ENCODE results near the gene CD58. TPM values are rescaled to one million over a fixed set of nuclear protein-coding genes. Genes with fewer than 3 reads are reported as not detected.

Gene CD58
- total and polyA plus RNA-seq, 2 of the 4 experiments (the other 2 are of a cell fraction): 5.4 to 5.7 TPM

DNA sequence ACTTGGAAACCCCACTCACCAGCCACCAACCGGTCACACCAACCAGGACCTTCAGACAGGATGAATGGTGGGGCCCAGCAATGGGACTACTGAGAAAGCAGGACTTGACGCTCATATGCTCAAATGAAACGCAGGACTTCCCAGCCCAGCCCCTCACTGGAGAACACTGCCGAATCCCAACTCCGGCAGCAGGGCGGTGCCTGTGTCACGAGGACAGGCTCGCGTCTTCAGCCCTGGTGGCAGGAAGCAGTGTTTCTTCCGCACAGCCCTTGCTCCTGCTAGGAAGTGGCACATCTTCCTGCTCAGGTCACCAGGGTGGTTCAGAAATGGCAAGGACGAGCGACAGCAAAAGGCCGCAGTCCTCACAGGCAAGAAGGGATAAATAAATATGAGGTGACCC lies 38.9 kb downstream of the CD58 start:
- H2BK20ac ChIP-seq (ENCODE audit: low read depth, low read length): no peak overlapping the region

More for the DNA sequence above, 38.9 kb downstream of the CD58 start:
- Histone ChIP-seq H2AK9ac (replicated peaks; ENCODE audit: low read depth, low read length, poor library complexity) (no peak overlapping the region), H3K56ac (ENCODE audit: extremely low read depth, insufficient read depth, low read length) (no peak overlapping the region), H3K4me1 (ENCODE audit: control insufficient read depth, insufficient read depth, low read length) (no peaks in the 10 kb centered on the region), H3K4ac (ENCODE audit: low read depth, low read length) (no peak overlapping the region), H3K9me1 (ENCODE audit: insufficient read depth, low read length) (no peaks in the 10 kb centered on the region), H4K5ac (ENCODE audit: low read depth, low read length) (no peak overlapping the region), H2BK120ac (ENCODE audit: low read depth, low read length) (no peak overlapping the region), H2BK15ac (ENCODE audit: low read depth, low read length) (no peak overlapping the region), H3K9me3 (ENCODE audit: control insufficient read depth, insufficient read depth, low read length) (no peaks in the 10 kb centered on the region), H3K23ac (ENCODE audit: low read depth, low read length) (no peak overlapping the region), H2AK5ac (ENCODE audit: low read depth, low read length) (no peak overlapping the region), H3K4me2 (ENCODE audit: low read depth, low read length) (no peak overlapping the region), H4K91ac (ENCODE audit: insufficient read depth, low read depth, low read length) (no peak overlapping the region), H4K8ac (ENCODE audit: low read depth in 2 of 2, low read length in 2 of 2) (no peak overlapping the region), H3K79me1 (ENCODE audit: low read depth in 1 of 2, low read length in 2 of 2) (no peaks in the 10 kb centered on the region), H2BK5ac (ENCODE audit: low read depth, low read length, poor library complexity, severe bottlenecking) (no peak overlapping the region), H3K4me3 (ENCODE audit: insufficient read depth, low read depth, low read length) (no peak overlapping the region), H3K36me3 (ENCODE audit: control insufficient read depth, insufficient read depth, low read length) (no peaks in the 10 kb centered on the region), H3K27ac (ENCODE audit: insufficient read depth, low read length) (no peak overlapping the region), H4K20me1 (ENCODE audit: insufficient read depth, low read length) (no peaks in the 10 kb centered on the region), H3K18ac (ENCODE audit: low read depth, low read length) (no peak overlapping the region), H3K9ac (ENCODE audit: low read depth, low read length) (no peak overlapping the region), H3K27me3 (ENCODE audit: control insufficient read depth, insufficient read depth, low read length) (no peaks in the 10 kb centered on the region), H3K14ac (replicated peaks; ENCODE audit: low read depth, low read length) (no peak overlapping the region; the same call in 1 of the 2 replicates), H2AFZ (replicated peaks; ENCODE audit: low read length, poor library complexity) (peak overlapping the region; percentile 48)
- POLR2A ChIA-PET (ENCODE audit: unreplicated experiment): no interaction called here
- CTCF ChIA-PET: no interaction called here
- WGBS, 2 experiments (ENCODE audit: extremely low coverage in 2 of 2, insufficient read length in 1 of 2): 91% methylated on average over 9 of the region's 13 CpGs; no CpG with 5 or more reads in 1 of the 2 experiments
- no TSS peak for BruUV-seq (replicated peaks)
- TF ChIP-seq NFE2L2 (IDR thresholded peaks at IDR 0.05; ENCODE audit: low read depth, low read length): no peak
- TF ChIP-seq SMC3 (IDR thresholded peaks at IDR 0.05; ENCODE audit: low read depth, low read length): no peak
- no peak for TF ChIP-seq MXI1 (IDR thresholded peaks at IDR 0.05; ENCODE audit: borderline replicate concordance, low read depth, low read length)
- no peak for TF ChIP-seq MAZ (IDR thresholded peaks at IDR 0.05; ENCODE audit: borderline replicate concordance, low read depth, low read length)
- TF ChIP-seq RAD21 (IDR thresholded peaks at IDR 0.05; ENCODE audit: low read length): no peak
- no peak for TF ChIP-seq CEBPB (IDR thresholded peaks at IDR 0.05; ENCODE audit: low read depth, low read length)
- TF ChIP-seq BHLHE40 (IDR thresholded peaks at IDR 0.05; ENCODE audit: low read depth, low read length): no peak
- TF ChIP-seq, protein P1, sequence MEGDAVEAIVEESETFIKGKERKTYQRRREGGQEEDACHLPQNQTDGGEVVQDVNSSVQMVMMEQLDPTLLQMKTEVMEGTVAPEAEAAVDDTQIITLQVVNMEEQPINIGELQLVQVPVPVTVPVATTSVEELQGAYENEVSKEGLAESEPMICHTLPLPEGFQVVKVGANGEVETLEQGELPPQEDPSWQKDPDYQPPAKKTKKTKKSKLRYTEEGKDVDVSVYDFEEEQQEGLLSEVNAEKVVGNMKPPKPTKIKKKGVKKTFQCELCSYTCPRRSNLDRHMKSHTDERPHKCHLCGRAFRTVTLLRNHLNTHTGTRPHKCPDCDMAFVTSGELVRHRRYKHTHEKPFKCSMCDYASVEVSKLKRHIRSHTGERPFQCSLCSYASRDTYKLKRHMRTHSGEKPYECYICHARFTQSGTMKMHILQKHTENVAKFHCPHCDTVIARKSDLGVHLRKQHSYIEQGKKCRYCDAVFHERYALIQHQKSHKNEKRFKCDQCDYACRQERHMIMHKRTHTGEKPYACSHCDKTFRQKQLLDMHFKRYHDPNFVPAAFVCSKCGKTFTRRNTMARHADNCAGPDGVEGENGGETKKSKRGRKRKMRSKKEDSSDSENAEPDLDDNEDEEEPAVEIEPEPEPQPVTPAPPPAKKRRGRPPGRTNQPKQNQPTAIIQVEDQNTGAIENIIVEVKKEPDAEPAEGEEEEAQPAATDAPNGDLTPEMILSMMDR (conservative IDR thresholded peaks at IDR 0.05; ENCODE audit: low read depth, low read length): no peak
- no peak for TF ChIP-seq CHD1 (IDR thresholded peaks at IDR 0.05; ENCODE audit: low read depth, low read length)
- TF ChIP-seq, protein P2, sequence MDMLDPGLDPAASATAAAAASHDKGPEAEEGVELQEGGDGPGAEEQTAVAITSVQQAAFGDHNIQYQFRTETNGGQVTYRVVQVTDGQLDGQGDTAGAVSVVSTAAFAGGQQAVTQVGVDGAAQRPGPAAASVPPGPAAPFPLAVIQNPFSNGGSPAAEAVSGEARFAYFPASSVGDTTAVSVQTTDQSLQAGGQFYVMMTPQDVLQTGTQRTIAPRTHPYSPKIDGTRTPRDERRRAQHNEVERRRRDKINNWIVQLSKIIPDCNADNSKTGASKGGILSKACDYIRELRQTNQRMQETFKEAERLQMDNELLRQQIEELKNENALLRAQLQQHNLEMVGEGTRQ (IDR thresholded peaks at IDR 0.05; ENCODE audit: low read depth, low read length): no peak
- no peak for TF ChIP-seq FOS (IDR thresholded peaks at IDR 0.05; ENCODE audit: low read depth, low read length)
- TF ChIP-seq POLR2A (IDR thresholded peaks at IDR 0.05; ENCODE audit: low read depth, low read length): no peak
- TF ChIP-seq, protein P3, sequence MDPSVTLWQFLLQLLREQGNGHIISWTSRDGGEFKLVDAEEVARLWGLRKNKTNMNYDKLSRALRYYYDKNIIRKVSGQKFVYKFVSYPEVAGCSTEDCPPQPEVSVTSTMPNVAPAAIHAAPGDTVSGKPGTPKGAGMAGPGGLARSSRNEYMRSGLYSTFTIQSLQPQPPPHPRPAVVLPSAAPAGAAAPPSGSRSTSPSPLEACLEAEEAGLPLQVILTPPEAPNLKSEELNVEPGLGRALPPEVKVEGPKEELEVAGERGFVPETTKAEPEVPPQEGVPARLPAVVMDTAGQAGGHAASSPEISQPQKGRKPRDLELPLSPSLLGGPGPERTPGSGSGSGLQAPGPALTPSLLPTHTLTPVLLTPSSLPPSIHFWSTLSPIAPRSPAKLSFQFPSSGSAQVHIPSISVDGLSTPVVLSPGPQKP (IDR thresholded peaks at IDR 0.05; ENCODE audit: borderline replicate concordance, low read depth, low read length): no peak
- no peak for TF ChIP-seq RFX5 (IDR thresholded peaks at IDR 0.05; ENCODE audit: low read depth, low read length)
- dilution Hi-C loops (cut with HindIII; ENCODE audit: low sequenced_read_pairs, unreplicated experiment): no loop called here
- no peak for DNase-seq
- in situ Hi-C loops (cut with MboI; ENCODE audit: low sequenced_read_pairs): no loop called here
- no peak for ATAC-seq (ENCODE audit: low read depth)
- intact Hi-C loops (cut with micrococcal nuclease): no loop called here
